ENCODE measurements around the gene PIGC. TPM values are rescaled to one million over a fixed set of nuclear protein-coding genes. Genes with fewer than 3 reads are reported as not detected.

Gene PIGC
- total RNA-seq, 1 donor from 2014 or later, result 28.6 TPM

- H3K4me1 Mint-ChIP-seq (ENCODE audit: low read depth), result peaks cover 28% of the 10 kb centered on the region
- DNase-seq (ENCODE audit: low spot score, unreplicated experiment), result no peak
- H3K4me3 Mint-ChIP-seq (ENCODE audit: low read depth), result peak overlapping the region; percentile 28
- H3K27me3 Mint-ChIP-seq, result no peaks in the 10 kb centered on the region
- peak; percentile 65 for TF ChIP-seq CTCF (IDR thresholded peaks at IDR 0.05; ENCODE audit: unreplicated experiment)
- H3K36me3 Mint-ChIP-seq (ENCODE audit: insufficient read depth), result no peaks in the 10 kb centered on the region
- H3K9me3 Mint-ChIP-seq (ENCODE audit: low read depth), result no peaks in the 10 kb centered on the region
- H3K27ac Mint-ChIP-seq, result peak overlapping the region; percentile 91
These were observed 44.7 kb downstream of the PIGC start for GRCh38 chr1:172398970-172399755.

DNA sequence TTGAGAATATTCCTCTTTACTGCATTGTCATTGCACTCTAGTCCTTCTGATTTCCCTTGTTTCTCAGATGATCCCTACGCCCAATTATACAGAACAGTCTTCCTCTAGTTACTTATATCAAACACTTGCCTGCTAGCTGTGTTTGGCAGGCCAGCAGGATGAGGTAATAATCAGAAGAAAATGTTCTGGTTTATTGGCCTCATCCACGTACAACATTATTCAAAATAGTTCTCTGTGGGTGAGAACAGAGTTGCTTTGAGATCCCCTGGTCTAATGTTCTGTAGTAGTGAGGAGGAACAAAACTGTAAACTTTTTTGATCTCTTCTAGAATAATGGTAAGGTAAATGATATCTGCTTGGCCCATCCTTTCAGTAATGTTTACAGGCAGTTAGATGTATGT is 45.7 kb downstream of the PIGC start:
- Mint-ChIP-seq H3K36me3 (ENCODE audit: insufficient read depth) (peaks cover 2% of the 10 kb centered on the region), H3K4me3 (ENCODE audit: low read depth) (no peak overlapping the region), H3K4me1 (ENCODE audit: low read depth) (peaks cover 29% of the 10 kb centered on the region), H3K27ac (no peak overlapping the region), H3K27me3 (no peaks in the 10 kb centered on the region), H3K9me3 (ENCODE audit: low read depth) (no peaks in the 10 kb centered on the region)
- TF ChIP-seq CTCF (IDR thresholded peaks at IDR 0.05; ENCODE audit: unreplicated experiment), result no peak
- DNase-seq (ENCODE audit: low spot score, unreplicated experiment), result no peak

GRCh38 chr1:172397633-172398032 is 46.2 kb downstream of the PIGC start:
- Mint-ChIP-seq H3K4me3 (ENCODE audit: low read depth) (no peak overlapping the region), H3K27ac (no peak overlapping the region), H3K4me1 (ENCODE audit: low read depth) (peaks cover 29% of the 10 kb centered on the region), H3K9me3 (ENCODE audit: low read depth) (no peaks in the 10 kb centered on the region), H3K27me3 (no peaks in the 10 kb centered on the region), H3K36me3 (ENCODE audit: insufficient read depth) (peaks cover 2% of the 10 kb centered on the region)
- TF ChIP-seq CTCF (IDR thresholded peaks at IDR 0.05; ENCODE audit: unreplicated experiment), result no peak
- DNase-seq (ENCODE audit: low spot score, unreplicated experiment), result no peak

DNA sequence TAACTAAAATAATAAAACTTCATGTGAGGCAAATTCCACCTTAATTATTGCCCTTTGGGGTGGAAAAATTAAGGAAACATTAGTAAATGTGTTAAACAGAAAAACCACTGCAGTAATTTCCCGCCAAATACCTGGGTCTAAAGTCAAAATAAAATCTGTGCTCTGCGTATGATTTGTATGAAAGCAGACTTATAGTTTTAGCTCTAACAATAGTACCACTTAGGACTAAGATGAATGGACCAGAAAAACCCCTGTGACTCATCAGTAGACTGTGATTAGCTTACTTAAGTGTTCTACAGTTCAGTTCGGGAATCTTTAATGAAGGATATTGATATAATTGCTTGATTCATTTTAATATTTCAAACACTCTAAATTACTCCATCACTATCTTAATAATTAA is 46.6 kb downstream of the PIGC start:
- H3K27me3 Mint-ChIP-seq, result no peaks in the 10 kb centered on the region
- H3K36me3 Mint-ChIP-seq (ENCODE audit: insufficient read depth), result peaks cover 2% of the 10 kb centered on the region
- H3K4me1 Mint-ChIP-seq (ENCODE audit: low read depth), result peaks cover 29% of the 10 kb centered on the region
- no peaks in the 10 kb centered on the region for H3K9me3 Mint-ChIP-seq (ENCODE audit: low read depth)
- no peak overlapping the region for H3K27ac Mint-ChIP-seq
- no peak for TF ChIP-seq CTCF (IDR thresholded peaks at IDR 0.05; ENCODE audit: unreplicated experiment)
- DNase-seq (ENCODE audit: low spot score, unreplicated experiment), result no peak
- no peak overlapping the region for H3K4me3 Mint-ChIP-seq (ENCODE audit: low read depth)

DNA sequence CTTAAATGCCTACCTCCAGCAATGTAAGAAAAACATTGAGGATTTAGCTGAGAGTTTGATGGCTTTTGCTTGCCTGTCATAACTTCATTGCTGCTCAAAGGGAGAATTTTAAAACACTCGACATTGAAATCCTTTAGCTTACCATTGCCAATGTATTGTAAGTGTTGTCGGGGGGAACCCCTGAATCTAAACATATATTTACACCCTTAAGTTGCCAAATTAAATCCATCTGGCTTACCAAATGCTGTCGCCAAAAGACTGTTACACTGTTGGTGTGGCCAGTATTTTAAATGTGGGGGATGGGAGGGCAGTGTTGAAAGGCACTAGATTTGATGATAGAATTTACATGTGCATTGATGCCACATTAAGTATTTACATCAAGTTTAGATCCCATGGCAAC is 48.3 kb downstream of the PIGC start:
- H3K4me3 Mint-ChIP-seq (ENCODE audit: low read depth), result no peak overlapping the region
- no peaks in the 10 kb centered on the region for H3K9me3 Mint-ChIP-seq (ENCODE audit: low read depth)
- H3K27ac Mint-ChIP-seq, result no peak overlapping the region
- H3K4me1 Mint-ChIP-seq (ENCODE audit: low read depth), result peaks cover 39% of the 10 kb centered on the region
- DNase-seq (ENCODE audit: low spot score, unreplicated experiment), result no peak
- peaks cover 2% of the 10 kb centered on the region for H3K36me3 Mint-ChIP-seq (ENCODE audit: insufficient read depth)
- H3K27me3 Mint-ChIP-seq, result no peaks in the 10 kb centered on the region
- no peak for TF ChIP-seq CTCF (IDR thresholded peaks at IDR 0.05; ENCODE audit: unreplicated experiment)
